B cell (primary cell): ENCODE results near the gene TUBA8. TPM values are rescaled to one million over a fixed set of nuclear protein-coding genes. Genes with fewer than 3 reads are reported as not detected.

Source experiments
- ATAC-seq: fragments of 200-7000 bp; cut with Tn5 transposase; one replicate; pipeline ENCODE4 v1.10.0; 2021; ENCODE audit warnings: low read depth, mild to moderate bottlenecking, moderate number of reproducible peaks, moderate library complexity
- CTCF ChIA-PET: fragments of 350-600 bp; sonication (Branson Sonifier 250); formaldehyde crosslinking; loops from one replicate; lab custom pipeline; 2021; ENCODE audit warnings: antibody characterized with exemption, inconsistent platforms; lab: Charles Lee
- POLR2A ChIA-PET: fragments of 350-600 bp; sonication (Branson Sonifier 250); formaldehyde crosslinking; loops from one replicate; lab custom pipeline; 2021; ENCODE audit warnings: antibody characterized with exemption; lab: Charles Lee
- DNase-seq: peaks from one replicate; pipeline ENCODE4 v3.0.0; 2013
- H2AFZ ChIP-seq: 2 replicates; pipeline ENCODE4 v1.6.1; 2012; ENCODE audit warnings: mild to moderate bottlenecking, low read depth, low read length; ENCODE audit not compliant: insufficient read depth, poor library complexity, severe bottlenecking
- H3K27ac ChIP-seq, 2 donors: 1 replicate in 1 of 2; 2 replicates in 1 of 2; pipeline ENCODE4 v1.5.1; 2012 to 2013; ENCODE audit warnings: low read length in 2 of 2, mild to moderate bottlenecking in 2 of 2, moderate library complexity in 1 of 2
- H3K27me3 ChIP-seq, 4 experiments: fragments of 200-600 bp in 1 of 4; sonication (generic) in 1 of 4; replicated peaks in 1 of 4; 1 replicate in 2 of 4; 2 replicates in 2 of 4; pipeline versions ENCODE4 v1.6.1 to v1.7.0; 2013 to 2016; ENCODE audit warnings: low read length in 3 of 4, mild to moderate bottlenecking in 2 of 4, mixed read lengths in 1 of 4, moderate library complexity in 1 of 4; ENCODE audit not compliant: insufficient read depth in 4 of 4, control insufficient read depth in 3 of 4; ENCODE audit errors: control extremely low read depth in 1 of 4
- H3K36me3 ChIP-seq, 2 experiments: replicated peaks in 1 of 2; 1 replicate in 1 of 2; 2 replicates in 1 of 2; pipeline versions ENCODE4 v1.6.1 to v1.7.1; 2013; ENCODE audit warnings: low read length in 1 of 2; ENCODE audit not compliant: insufficient read depth in 2 of 2, control insufficient read depth in 1 of 2; ENCODE audit errors: control extremely low read depth in 1 of 2, extremely low read depth in 1 of 2
- H3K4me1 ChIP-seq, 2 donors: fragments of 200-600 bp in 1 of 2; sonication (generic) in 1 of 2; 1 replicate in 1 of 2; 2 replicates in 1 of 2; pipeline versions ENCODE4 v1.5.1 to v1.6.1; 2013 to 2017; ENCODE audit warnings: low read length in 2 of 2; ENCODE audit not compliant: control insufficient read depth in 2 of 2, insufficient read depth in 2 of 2
- H3K4me2 ChIP-seq: replicated peaks from 2 replicates; pipeline ENCODE3; 2012; ENCODE audit warnings: mild to moderate bottlenecking, low read depth, low read length; ENCODE audit not compliant: poor library complexity, severe bottlenecking
- H3K4me3 ChIP-seq, 5 experiments: fragments of 200-600 bp in 1 of 5; sonication (generic) in 1 of 5; 1 replicate in 3 of 5; 2 replicates in 2 of 5; pipeline versions ENCODE4 v1.5.1 to v1.7.0; 2011 to 2016; ENCODE audit warnings: low read length in 4 of 5, mild to moderate bottlenecking in 4 of 5, low read depth in 2 of 5, control low read depth in 1 of 5, moderate library complexity in 1 of 5; ENCODE audit not compliant: insufficient read depth in 1 of 5; ENCODE audit errors: control extremely low read depth in 1 of 5, extremely low read depth in 1 of 5
- H3K79me2 ChIP-seq: fragments of 200-600 bp; sonication (generic); one replicate; pipeline ENCODE4 v1.6.0; 2016; ENCODE audit warnings: low read length; ENCODE audit not compliant: control insufficient read depth, insufficient read depth
- H3K9ac ChIP-seq: fragments of 200-600 bp; sonication (generic); 2 replicates; pipeline ENCODE4 v1.6.1; 2017; ENCODE audit warnings: mild to moderate bottlenecking, low read length, moderate library complexity
- H3K9me3 ChIP-seq, 3 donors: one replicate each; pipeline versions ENCODE4 v1.6.1 to v1.7.1; 2013; ENCODE audit warnings: low read length in 2 of 3; ENCODE audit not compliant: control insufficient read depth in 2 of 3, insufficient read depth in 1 of 3; ENCODE audit errors: control extremely low read depth in 1 of 3
- H4K20me1 ChIP-seq: 2 replicates; pipeline ENCODE4 v1.6.0; 2012; ENCODE audit warnings: mild to moderate bottlenecking, low read length; ENCODE audit not compliant: insufficient read depth, control insufficient read depth, poor library complexity, severe bottlenecking
- H3K27ac Mint-ChIP-seq: one replicate; pipeline ENCODE4 v1.8.0; 2021; ENCODE audit warnings: mixed read lengths
- H3K27me3 Mint-ChIP-seq: one replicate; pipeline ENCODE4 v1.8.0; 2021; ENCODE audit warnings: mixed read lengths
- H3K4me1 Mint-ChIP-seq: one replicate; pipeline ENCODE4 v1.8.0; 2021; ENCODE audit warnings: mixed read lengths
- H3K4me3 Mint-ChIP-seq: one replicate; pipeline ENCODE4 v1.8.0; 2021; ENCODE audit warnings: mixed read lengths
- H3K9me3 Mint-ChIP-seq: one replicate; pipeline ENCODE4 v1.8.0; 2022; ENCODE audit warnings: mixed read lengths; ENCODE audit not compliant: insufficient read depth
- EZH2 ChIP-seq: IDR thresholded peaks from 2 replicates; pipeline ENCODE4 v1.6.1; 2012; ENCODE audit warnings: borderline replicate concordance, low read depth, mild to moderate bottlenecking, moderate library complexity, low read length; ENCODE audit not compliant: insufficient read depth, poor library complexity, severe bottlenecking
- WGBS: methylation state at CpG from one replicate; pipeline ENCODE4 v1.1.5; 2013; ENCODE audit warnings: missing lambda C conversion rate; ENCODE audit not compliant: insufficient coverage; 5-methylcytosine and 5-hydroxymethylcytosine counted together
- intact Hi-C: fragments of 100-400 bp; cut with micrococcal nuclease; formaldehyde crosslinking; loops from one replicate; pipeline ENCODE4 v1.10.0; 2022
- polyA plus RNA-seq: library from polyadenylated mRNA; depleted of rRNA; stranded (reverse); fragments of >200 nt; gene quantifications from 2 replicates; pipeline ENCODE4 v1.2.3, GENCODE V29; 2012
- total RNA-seq, 2 donors: library from RNA; stranded (reverse); fragments of 120-200 nt in 1 of 2; gene quantifications; 1 replicate in 1 of 2; 2 replicates in 1 of 2; pipeline versions ENCODE4 v1.2.3 to v1.2.4, GENCODE V29; 2013 to 2022
- TF ChIP-seq, protein P1 (sequence below): fragments of 200-600 bp; IDR thresholded peaks from one replicate; pipeline ENCODE4 v1.8.0; 2022; ENCODE audit warnings: antibody characterized with exemption, mild to moderate bottlenecking

TUBA8 gene
- total and polyA plus RNA-seq, 2 donors (not counting 1 experiment from before 2014, with no cell fraction given) = 1.8 to 3.4 TPM

GRCh38 chr22:18075101-18075719 is 35.4 kb upstream of the TUBA8 start:
- TF ChIP-seq EZH2 = no peak
- TF ChIP-seq, protein P1, sequence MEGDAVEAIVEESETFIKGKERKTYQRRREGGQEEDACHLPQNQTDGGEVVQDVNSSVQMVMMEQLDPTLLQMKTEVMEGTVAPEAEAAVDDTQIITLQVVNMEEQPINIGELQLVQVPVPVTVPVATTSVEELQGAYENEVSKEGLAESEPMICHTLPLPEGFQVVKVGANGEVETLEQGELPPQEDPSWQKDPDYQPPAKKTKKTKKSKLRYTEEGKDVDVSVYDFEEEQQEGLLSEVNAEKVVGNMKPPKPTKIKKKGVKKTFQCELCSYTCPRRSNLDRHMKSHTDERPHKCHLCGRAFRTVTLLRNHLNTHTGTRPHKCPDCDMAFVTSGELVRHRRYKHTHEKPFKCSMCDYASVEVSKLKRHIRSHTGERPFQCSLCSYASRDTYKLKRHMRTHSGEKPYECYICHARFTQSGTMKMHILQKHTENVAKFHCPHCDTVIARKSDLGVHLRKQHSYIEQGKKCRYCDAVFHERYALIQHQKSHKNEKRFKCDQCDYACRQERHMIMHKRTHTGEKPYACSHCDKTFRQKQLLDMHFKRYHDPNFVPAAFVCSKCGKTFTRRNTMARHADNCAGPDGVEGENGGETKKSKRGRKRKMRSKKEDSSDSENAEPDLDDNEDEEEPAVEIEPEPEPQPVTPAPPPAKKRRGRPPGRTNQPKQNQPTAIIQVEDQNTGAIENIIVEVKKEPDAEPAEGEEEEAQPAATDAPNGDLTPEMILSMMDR = no peak
- Histone ChIP-seq H3K27me3 (no peaks in the 10 kb centered on the region), H3K9me3 (no peaks in the 10 kb centered on the region), H3K4me2 (no peak overlapping the region), H2AFZ (no peak overlapping the region), H3K36me3 (no peaks in the 10 kb centered on the region), H3K4me3 (no peak overlapping the region), H4K20me1 (no peaks in the 10 kb centered on the region), H3K9ac (no peak overlapping the region), H3K27ac (peak overlapping the region in 1 of 2 donors; percentile 53), H3K4me1 (peaks cover 54 to 55% of the 10 kb centered on the region in 2 donors), H3K79me2 (peaks cover 40% of the 10 kb centered on the region)
- DNase-seq (no peak), ATAC-seq (no peak)
- Mint-ChIP-seq H3K4me3 (no peak overlapping the region), H3K27ac (peak overlapping the region; percentile 59), H3K4me1 (peaks cover 60% of the 10 kb centered on the region), H3K9me3 (no peaks in the 10 kb centered on the region), H3K27me3 (no peaks in the 10 kb centered on the region)
- ChIA-PET CTCF (interaction anchor here (0.7 to 9.6 kb wide), 51 partner anchors 9 to 333 kb away, joined by 3 to 250 read pairs (median 6); partner anchors contain the start of gene MICAL3), POLR2A (interaction anchor here (0.8 to 3.2 kb wide), 3 partner anchors 19 to 247 kb away, joined by 3 to 28 read pairs (median 5); no protein-coding TSS in a partner anchor)
- intact Hi-C loops = loop anchor here (5.0 kb wide), 2 partner anchors 93 to 188 kb away; no protein-coding TSS in a partner anchor
- WGBS = 78% methylated on average over 4 of the region's 6 CpGs
